Panc1 (cell line): Measurements from ENCODE around the gene PSMA3. TPM values are rescaled to one million over a fixed set of nuclear protein-coding genes. Genes with fewer than 3 reads are reported as not detected.

Experiments
- ATAC-seq: fragments of 200-7000 bp; cut with Tn5 transposase; 2 replicates; pipeline ENCODE4 v1.9.1; 2020; ENCODE audit warnings: mild to moderate bottlenecking, moderate library complexity
- BruUV-seq: library from RNA; stranded (reverse); fragments of 400-500 nt; replicated peaks from 2 replicates; lab custom pipeline; 2021; lab: Mats Ljungman, UMichigan
- CTCF ChIA-PET: fragments of 300-600 bp; sonication (Branson Sonifier 250); formaldehyde crosslinking; loops from one replicate; lab custom pipeline; 2022; ENCODE audit warnings: antibody characterized with exemption; lab: Charles Lee
- POLR2A ChIA-PET: fragments of 300-600 bp; sonication (Branson Sonifier 250); formaldehyde crosslinking; loops from one replicate; lab custom pipeline; 2022; ENCODE audit warnings: antibody characterized with exemption; lab: Charles Lee
- DNase-seq: peaks from one replicate; pipeline ENCODE4 v3.0.0-alpha.2; 2010; ENCODE audit warnings: low read depth, low spot score
- H3K27ac ChIP-seq: 2 replicates; pipeline ENCODE4 v1.5.1; 2011; ENCODE audit warnings: mild to moderate bottlenecking, low read length, inconsistent platforms
- H3K27me3 ChIP-seq: fragments of 200-500 bp; sonication (Bioruptor generic); 2 replicates; pipeline ENCODE4 v1.6.0; 2014; ENCODE audit warnings: low read length, inconsistent platforms; ENCODE audit not compliant: control insufficient read depth, insufficient read depth
- H3K36me3 ChIP-seq: fragments of 200-500 bp; sonication (Bioruptor generic); 2 replicates; pipeline ENCODE4 v1.5.1; 2014; ENCODE audit warnings: inconsistent platforms, mild to moderate bottlenecking, low read length, moderate library complexity; ENCODE audit not compliant: control insufficient read depth, insufficient read depth
- H3K4me1 ChIP-seq: 2 replicates; pipeline ENCODE4 v1.5.1; 2011; ENCODE audit warnings: inconsistent platforms, mild to moderate bottlenecking, low read length, moderate library complexity; ENCODE audit not compliant: control insufficient read depth, insufficient read depth
- H3K4me3 ChIP-seq, 2 experiments: 2 replicates each; pipeline ENCODE4 v1.5.1; 2011 to 2012; ENCODE audit warnings: low read depth in 2 of 2, low read length in 2 of 2, mild to moderate bottlenecking in 2 of 2, inconsistent platforms in 1 of 2, moderate library complexity in 1 of 2
- H3K9me3 ChIP-seq: fragments of 200-500 bp; sonication (Bioruptor generic); 2 replicates; pipeline ENCODE4 v1.5.1; 2014; ENCODE audit warnings: low read depth, mild to moderate bottlenecking, inconsistent platforms, low read length, moderate library complexity; ENCODE audit not compliant: control insufficient read depth, insufficient read depth
- CTCF ChIP-seq: fragments of 450-650 bp; IDR thresholded peaks from 2 replicates; pipeline ENCODE4 v1.5.1; 2017; ENCODE audit warnings: mild to moderate bottlenecking
- POLR2AphosphoS5 ChIP-seq: IDR thresholded peaks from 2 replicates; pipeline ENCODE4 v1.6.1; 2012; ENCODE audit warnings: mild to moderate bottlenecking, low read depth, low read length, moderate library complexity
- REST ChIP-seq, 2 experiments: IDR thresholded peaks; 2 replicates each; pipeline ENCODE4 v1.6.1; 2011 to 2012; ENCODE audit warnings: low read depth in 2 of 2, control low read depth in 1 of 2, low read length in 1 of 2, mild to moderate bottlenecking in 1 of 2, moderate library complexity in 1 of 2; ENCODE audit not compliant: insufficient read depth in 1 of 2
- SIN3A ChIP-seq: IDR thresholded peaks from 2 replicates; pipeline ENCODE4 v1.6.1; 2012; ENCODE audit warnings: low read depth, mild to moderate bottlenecking, low read length, moderate library complexity, borderline replicate concordance; ENCODE audit not compliant: insufficient read depth
- TCF7L2 ChIP-seq: IDR thresholded peaks from 2 replicates; pipeline ENCODE4 v1.6.1; 2011; ENCODE audit warnings: mild to moderate bottlenecking, low read depth, low read length, inconsistent platforms
- in situ Hi-C: cut with HindIII; loops from 2 replicates; pipeline ENCODE4 v1.10.0; 2016; ENCODE audit warnings: low sequenced_read_pairs, low pct_unique_long_range_greater_than_20kb
- intact Hi-C: fragments of 100-400 bp; cut with micrococcal nuclease; formaldehyde crosslinking; loops from one replicate; pipeline ENCODE4 v1.10.0; 2022; ENCODE audit not compliant: unreplicated experiment
- total RNA-seq: library from RNA; stranded (reverse); gene quantifications from one replicate; pipeline ENCODE4 v1.2.1, GENCODE V29; 2021; ENCODE audit not compliant: unreplicated experiment

The PSMA3 gene
- total RNA-seq, 1 experiment from 2014 or later, result 159 TPM

- ChIA-PET CTCF (no interaction called here), POLR2A (no interaction called here)
- no peak for TF ChIP-seq CTCF
- TF ChIP-seq REST (IDR thresholded peaks at IDR 0.05; ENCODE audit: insufficient read depth in 1 of 2, low read depth in 2 of 2, low read length in 1 of 2), result no peak
- no peak for TF ChIP-seq POLR2AphosphoS5
- no peak for TF ChIP-seq TCF7L2
- TF ChIP-seq SIN3A, result no peak
- no peak overlapping the region for H3K4me3 ChIP-seq
- DNase-seq (no peak), ATAC-seq (no peak)
- H3K27me3 ChIP-seq, result no peaks in the 10 kb centered on the region
- intact Hi-C loops (no loop called here), in situ Hi-C loops (no loop called here)
- H3K27ac ChIP-seq, result no peak overlapping the region
- H3K9me3 ChIP-seq, result no peaks in the 10 kb centered on the region
- no peaks in the 10 kb centered on the region for H3K4me1 ChIP-seq
- BruUV-seq, result TSS peak; percentile 1
- H3K36me3 ChIP-seq, result peaks cover 16% of the 10 kb centered on the region; the same call in 1 of the 2 replicates
These were observed 36.5 kb downstream of the PSMA3 start for GRCh38 chr14:58280954-58281787.

GRCh38 chr14:58281969-58282368, 37.3 kb downstream of the PSMA3 start:
- no peak overlapping the region for H3K27ac ChIP-seq
- CTCF ChIA-PET, result no interaction called here
- POLR2A ChIA-PET, result no interaction called here
- peaks cover 16% of the 10 kb centered on the region; the same call in 1 of the 2 replicates for H3K36me3 ChIP-seq
- H3K9me3 ChIP-seq, result no peaks in the 10 kb centered on the region
- intact Hi-C loops (no loop called here), in situ Hi-C loops (no loop called here)
- no peak for DNase-seq
- no peak overlapping the region for H3K4me3 ChIP-seq
- no peaks in the 10 kb centered on the region for H3K27me3 ChIP-seq
- TF ChIP-seq CTCF, result no peak
- no peak for TF ChIP-seq SIN3A
- TF ChIP-seq POLR2AphosphoS5, result no peak
- TF ChIP-seq REST (IDR thresholded peaks at IDR 0.05; ENCODE audit: insufficient read depth in 1 of 2, low read depth in 2 of 2, low read length in 1 of 2), result no peak
- TF ChIP-seq TCF7L2, result no peak
- H3K4me1 ChIP-seq, result no peaks in the 10 kb centered on the region
- no TSS peak for BruUV-seq
- no peak for ATAC-seq
